Left hindlimb (tissue), 1 donor: Measurements from ENCODE around the gene TRIM31.

Source experiments
- DNase-seq: peaks from one replicate; pipeline ENCODE4 v3.0.0-alpha.2; 2018

The TRIM31 gene

GRCh38 chr6:30075094-30075789, 37.6 kb downstream of the TRIM31 start, which contains the start of gene RNF39:
Gene RNF39 (minus strand): TSS chr6:30075769. CDS start chr6:30075585, 184 bp downstream.
- DNase-seq = no peak

GRCh38 chr6:30074331-30075093, 38.4 kb downstream of the TRIM31 start:
- DNase-seq = no peak

- no peak for DNase-seq
Observed at GRCh38 chr6:30073489-30074235, 39.2 kb downstream of the TRIM31 start.

- DNase-seq = no peak
Observed at GRCh38 chr6:30071858-30072257, 41.0 kb downstream of the TRIM31 start.

GRCh38 chr6:30071081-30071818, 41.6 kb downstream of the TRIM31 start:
- no peak for DNase-seq

- DNase-seq = no peak
Observed at GRCh38 chr6:30067460-30068139, 45.3 kb downstream of the TRIM31 start.

- DNase-seq = peak; percentile 99
Observed at GRCh38 chr6:30066577-30067459, 46.1 kb downstream of the TRIM31 start, which contains the start of gene PPP1R11. Gene PPP1R11 (plus strand): TSS chr6:30067198. CDS start chr6:30067411, 213 bp downstream.

- no peak for DNase-seq
Observed at GRCh38 chr6:30066082-30066481, 46.8 kb downstream of the TRIM31 start.

GRCh38 chr6:30063315-30063714, 49.6 kb downstream of the TRIM31 start:
- DNase-seq = no peak

GRCh38 chr6:30062471-30063178, 50.3 kb downstream of the TRIM31 start:
- no peak for DNase-seq

- no peak for DNase-seq
Observed at GRCh38 chr6:30061858-30062458, 50.9 kb downstream of the TRIM31 start.

- DNase-seq = peak; percentile 95
Observed at GRCh38 chr6:30061092-30061857, 51.6 kb downstream of the TRIM31 start, which contains the start of gene POLR1H. Gene POLR1H (plus strand): TSS chr6:30061265. CDS start chr6:30061525, 260 bp downstream.

GRCh38 chr6:30060606-30061091, 52.2 kb downstream of the TRIM31 start:
- peak; percentile 35 for DNase-seq

- no peak for DNase-seq
Observed at GRCh38 chr6:30055513-30055912, 57.4 kb downstream of the TRIM31 start.

- DNase-seq = no peak
Observed at GRCh38 chr6:30053682-30054081, 59.2 kb downstream of the TRIM31 start.
